BE2C (cell line): ENCODE measurements around the gene OLFM3.

ENCODE experiments used
- DNase-seq: peaks from one replicate; pipeline ENCODE4 v3.0.0-alpha.2; 2020
- H3K27me3 ChIP-seq: fragments of 250-450 bp; sonication (Bioruptor Pico); 2 replicates; pipeline ENCODE4 v1.5.1; 2020; ENCODE audit warnings: mild to moderate bottlenecking
- H3K36me3 ChIP-seq: fragments of 250-450 bp; sonication (Bioruptor Pico); 2 replicates; pipeline ENCODE4 v1.5.1; 2020; ENCODE audit warnings: mild to moderate bottlenecking
- H3K4me1 ChIP-seq: fragments of 250-450 bp; sonication (Bioruptor Pico); 2 replicates; pipeline ENCODE4 v1.5.1; 2020
- H3K4me3 ChIP-seq: 2 replicates; pipeline ENCODE4 v1.5.1; 2011; ENCODE audit warnings: low read depth, low read length
- H3K9me3 ChIP-seq: fragments of 250-450 bp; sonication (Bioruptor Pico); 2 replicates; pipeline ENCODE4 v1.5.1; 2020
- CTCF ChIP-seq: IDR thresholded peaks from 2 replicates; pipeline ENCODE4 v1.5.1; 2012; ENCODE audit warnings: mild to moderate bottlenecking, low read depth, low read length

Gene OLFM3

GRCh38 chr1:101995984-101996745 lies 561 bp downstream of the OLFM3 start:
- H3K4me1 ChIP-seq: peaks cover 14% of the 10 kb centered on the region
- DNase-seq: peak; percentile 57
- no peaks in the 10 kb centered on the region for H3K36me3 ChIP-seq
- no peaks in the 10 kb centered on the region for H3K9me3 ChIP-seq
- no peaks in the 10 kb centered on the region for H3K27me3 ChIP-seq
- H3K4me3 ChIP-seq: peak overlapping the region; percentile 91
- no peak for TF ChIP-seq CTCF

GRCh38 chr1:101993710-101994109 lies 3.0 kb downstream of the OLFM3 start:
- peak; percentile 28; the same call in 1 of the 2 replicates for TF ChIP-seq CTCF
- DNase-seq: no peak
- peaks cover 16% of the 10 kb centered on the region for H3K4me1 ChIP-seq
- no peaks in the 10 kb centered on the region for H3K9me3 ChIP-seq
- H3K36me3 ChIP-seq: no peaks in the 10 kb centered on the region
- no peaks in the 10 kb centered on the region for H3K27me3 ChIP-seq
- H3K4me3 ChIP-seq: peak overlapping the region; percentile 33

GRCh38 chr1:101992821-101993575 lies 3.7 kb downstream of the OLFM3 start:
- no peak for DNase-seq
- no peaks in the 10 kb centered on the region for H3K27me3 ChIP-seq
- TF ChIP-seq CTCF: peak; percentile 33
- H3K4me3 ChIP-seq: peak overlapping the region; percentile 33
- H3K36me3 ChIP-seq: no peaks in the 10 kb centered on the region
- H3K9me3 ChIP-seq: no peaks in the 10 kb centered on the region
- H3K4me1 ChIP-seq: peaks cover 16% of the 10 kb centered on the region

GRCh38 chr1:101980974-101981373 lies 15.8 kb downstream of the OLFM3 start:
- no peak overlapping the region for H3K4me3 ChIP-seq
- H3K36me3 ChIP-seq: no peaks in the 10 kb centered on the region; the same call in none of the 2 replicates
- no peak for DNase-seq
- TF ChIP-seq CTCF: no peak
- H3K4me1 ChIP-seq: peaks cover 4% of the 10 kb centered on the region
- H3K27me3 ChIP-seq: no peaks in the 10 kb centered on the region
- peaks cover under 1% of the 10 kb centered on the region; the same call in 1 of the 2 replicates for H3K9me3 ChIP-seq

- no peaks in the 10 kb centered on the region; the same call in none of the 2 replicates for H3K36me3 ChIP-seq
- TF ChIP-seq CTCF: no peak
- DNase-seq: no peak
Measured at GRCh38 chr1:101977266-101977665, 19.5 kb downstream of the OLFM3 start.

GRCh38 chr1:101976161-101976560 lies 20.6 kb downstream of the OLFM3 start:
- H3K27me3 ChIP-seq: no peaks in the 10 kb centered on the region
- H3K36me3 ChIP-seq: no peaks in the 10 kb centered on the region; the same call in none of the 2 replicates
- peaks cover 32% of the 10 kb centered on the region for H3K4me1 ChIP-seq
- H3K4me3 ChIP-seq: no peak overlapping the region
- TF ChIP-seq CTCF: no peak
- no peak for DNase-seq
- no peaks in the 10 kb centered on the region for H3K9me3 ChIP-seq

More at GRCh38 chr1:101977266-101977665, 19.5 kb downstream of the OLFM3 start:
- no peaks in the 10 kb centered on the region for H3K27me3 ChIP-seq
- peaks cover 30% of the 10 kb centered on the region for H3K4me1 ChIP-seq
- H3K4me3 ChIP-seq: no peak overlapping the region
- no peaks in the 10 kb centered on the region for H3K9me3 ChIP-seq
